Mesothelial cell of epicardium (in vitro differentiated cells): Measurements from ENCODE around the gene SSX1. TPM values are rescaled to one million over a fixed set of nuclear protein-coding genes. Genes with fewer than 3 reads are reported as not detected.
"Not testable (repeated sequence)": the region's sequence is repeated elsewhere in the genome, so short reads cannot be mapped to it uniquely, and the experiment has no call there.

Source experiments
- DNase-seq, 2 experiments: peaks; one replicate each; pipeline ENCODE4 v3.0.0; 2021; ENCODE audit warnings: low spot score in 2 of 2; ENCODE audit not compliant: unreplicated experiment in 2 of 2
- H3K27ac Mint-ChIP-seq: 2 replicates; pipeline ENCODE4 v1.8.0; 2021; ENCODE audit warnings: mixed read lengths
- H3K27me3 Mint-ChIP-seq: 2 replicates; pipeline ENCODE4 v1.8.0; 2021; ENCODE audit warnings: low read depth, mixed read lengths
- H3K36me3 Mint-ChIP-seq: 2 replicates; pipeline ENCODE4 v1.8.0; 2021; ENCODE audit warnings: mixed read lengths
- H3K4me1 Mint-ChIP-seq: 2 replicates; pipeline ENCODE4 v1.8.0; 2021; ENCODE audit warnings: mixed read lengths
- H3K4me3 Mint-ChIP-seq: 2 replicates; pipeline ENCODE4 v1.8.0; 2021; ENCODE audit warnings: mild to moderate bottlenecking, moderate library complexity, mixed read lengths
- H3K9me3 Mint-ChIP-seq: 2 replicates; pipeline ENCODE4 v1.8.0; 2021; ENCODE audit warnings: mixed read lengths
- CTCF ChIP-seq: fragments of 200-600 bp; sonication (generic); IDR thresholded peaks from one replicate; pipeline ENCODE4 v1.5.0; 2021; ENCODE audit warnings: antibody characterized with exemption; ENCODE audit not compliant: unreplicated experiment
- total RNA-seq: library from RNA; stranded (reverse); gene quantifications from 3 replicates; pipeline ENCODE4 v1.2.1, GENCODE V29; 2021

SSX1 gene
- total RNA-seq, result not detected in 3 replicates

- H3K4me1 Mint-ChIP-seq, H3K4me3 Mint-ChIP-seq, H3K36me3 Mint-ChIP-seq, H3K27me3 Mint-ChIP-seq, DNase-seq, H3K27ac Mint-ChIP-seq: not testable (repeated sequence)
- peaks cover 14% of the 10 kb centered on the region for H3K9me3 Mint-ChIP-seq
Measured at GRCh38 chrX:48255062-48255796, at the start of gene SSX1. TSS of gene SSX1 (plus strand) at chrX:48255392. CDS start at chrX:48257242, 1,850 bp downstream.

GRCh38 chrX:48214341-48214740, 40.9 kb upstream of the SSX1 start:
- not testable (repeated sequence) for H3K27me3 Mint-ChIP-seq, H3K27ac Mint-ChIP-seq, H3K4me1 Mint-ChIP-seq, H3K4me3 Mint-ChIP-seq, H3K36me3 Mint-ChIP-seq, DNase-seq
- H3K9me3 Mint-ChIP-seq, result peaks cover 28% of the 10 kb centered on the region

GRCh38 chrX:48224196-48224595, 31.0 kb upstream of the SSX1 start:
- not testable (repeated sequence) for H3K36me3 Mint-ChIP-seq, H3K27me3 Mint-ChIP-seq, H3K4me1 Mint-ChIP-seq, DNase-seq, H3K27ac Mint-ChIP-seq, H3K4me3 Mint-ChIP-seq
- H3K9me3 Mint-ChIP-seq, result peaks cover 21% of the 10 kb centered on the region

- not testable (repeated sequence) for H3K9me3 Mint-ChIP-seq
Measured at GRCh38 chrX:48252945-48253344, 2.2 kb upstream of the SSX1 start.

GRCh38 chrX:48274365-48274764, 19.2 kb downstream of the SSX1 start:
- H3K9me3 Mint-ChIP-seq, result peaks cover 13% of the 10 kb centered on the region
- H3K4me3 Mint-ChIP-seq, H3K27ac Mint-ChIP-seq, H3K4me1 Mint-ChIP-seq, DNase-seq, H3K27me3 Mint-ChIP-seq, H3K36me3 Mint-ChIP-seq: not testable (repeated sequence)

More at GRCh38 chrX:48252945-48253344, 2.2 kb upstream of the SSX1 start:
- H3K27ac Mint-ChIP-seq, H3K4me1 Mint-ChIP-seq, DNase-seq, H3K36me3 Mint-ChIP-seq, H3K4me3 Mint-ChIP-seq, H3K27me3 Mint-ChIP-seq: not testable (repeated sequence)

- no peaks in the 10 kb centered on the region for H3K4me1 Mint-ChIP-seq
- H3K4me3 Mint-ChIP-seq, result no peak overlapping the region
- H3K9me3 Mint-ChIP-seq, result peaks cover 6% of the 10 kb centered on the region
- no peaks in the 10 kb centered on the region for H3K27me3 Mint-ChIP-seq
- TF ChIP-seq CTCF, result no peak
- DNase-seq, result no peak
- no peak overlapping the region for H3K27ac Mint-ChIP-seq
- H3K36me3 Mint-ChIP-seq, result no peaks in the 10 kb centered on the region
Measured at GRCh38 chrX:48278958-48279357, 23.8 kb downstream of the SSX1 start.

GRCh38 chrX:48280729-48281128, 25.5 kb downstream of the SSX1 start:
- H3K9me3 Mint-ChIP-seq, H3K27me3 Mint-ChIP-seq, H3K36me3 Mint-ChIP-seq, H3K4me3 Mint-ChIP-seq, H3K4me1 Mint-ChIP-seq, H3K27ac Mint-ChIP-seq, DNase-seq: not testable (repeated sequence)

GRCh38 chrX:48306175-48306574, 51.0 kb downstream of the SSX1 start:
- no peak overlapping the region for H3K27ac Mint-ChIP-seq
- no peak overlapping the region for H3K4me3 Mint-ChIP-seq
- no peaks in the 10 kb centered on the region for H3K36me3 Mint-ChIP-seq
- no peak for TF ChIP-seq CTCF
- H3K27me3 Mint-ChIP-seq, result peaks cover 4% of the 10 kb centered on the region
- peaks cover 14% of the 10 kb centered on the region for H3K9me3 Mint-ChIP-seq
- DNase-seq, result no peak
- H3K4me1 Mint-ChIP-seq, result no peaks in the 10 kb centered on the region

- not testable (repeated sequence) for H3K4me1 Mint-ChIP-seq, H3K9me3 Mint-ChIP-seq, H3K4me3 Mint-ChIP-seq, H3K36me3 Mint-ChIP-seq, H3K27me3 Mint-ChIP-seq, H3K27ac Mint-ChIP-seq, DNase-seq
Measured at GRCh38 chrX:48313996-48314395, 58.8 kb downstream of the SSX1 start.

Other genes starting within 250 kb of the SSX1 start
- gene SPACA5, start 248.4 kb upstream of the SSX1 start, total RNA-seq, result not detected in 3 replicates
- 5.3 to 6.6 TPM (median 5.8 TPM) in 3 replicates for gene ZNF630, start 183.8 kb upstream of the SSX1 start, total RNA-seq
- gene SPACA5B, start 124.8 kb upstream of the SSX1 start, total RNA-seq, result not detected in 3 replicates
- not detected in 3 replicates for gene SSX5, start 58.6 kb upstream of the SSX1 start, total RNA-seq
- not detected in 3 replicates for gene SSX3, start 101.3 kb downstream of the SSX1 start, total RNA-seq
- gene SSX4, start 128.1 kb downstream of the SSX1 start, total RNA-seq, result not detected in 3 replicates
- gene SSX4B, start 156.6 kb downstream of the SSX1 start, total RNA-seq, result not detected in 3 replicates
- 9.0 to 10.1 TPM (median 9.6 TPM) in 3 replicates for gene SLC38A5, start 214.9 kb downstream of the SSX1 start, total RNA-seq
- gene FTSJ1, start 220.8 kb downstream of the SSX1 start, total RNA-seq, result 37.5 to 42.2 TPM (median 42.1 TPM) in 3 replicates